ENCODE measurements around the gene RAB29. TPM values are rescaled to one million over a fixed set of nuclear protein-coding genes. Genes with fewer than 3 reads are reported as not detected.

The RAB29 gene
- total and polyA plus RNA-seq, 2 donors (not counting 1 experiment from before 2014, with no cell fraction given) = 34.5 to 35.2 TPM

DNA sequence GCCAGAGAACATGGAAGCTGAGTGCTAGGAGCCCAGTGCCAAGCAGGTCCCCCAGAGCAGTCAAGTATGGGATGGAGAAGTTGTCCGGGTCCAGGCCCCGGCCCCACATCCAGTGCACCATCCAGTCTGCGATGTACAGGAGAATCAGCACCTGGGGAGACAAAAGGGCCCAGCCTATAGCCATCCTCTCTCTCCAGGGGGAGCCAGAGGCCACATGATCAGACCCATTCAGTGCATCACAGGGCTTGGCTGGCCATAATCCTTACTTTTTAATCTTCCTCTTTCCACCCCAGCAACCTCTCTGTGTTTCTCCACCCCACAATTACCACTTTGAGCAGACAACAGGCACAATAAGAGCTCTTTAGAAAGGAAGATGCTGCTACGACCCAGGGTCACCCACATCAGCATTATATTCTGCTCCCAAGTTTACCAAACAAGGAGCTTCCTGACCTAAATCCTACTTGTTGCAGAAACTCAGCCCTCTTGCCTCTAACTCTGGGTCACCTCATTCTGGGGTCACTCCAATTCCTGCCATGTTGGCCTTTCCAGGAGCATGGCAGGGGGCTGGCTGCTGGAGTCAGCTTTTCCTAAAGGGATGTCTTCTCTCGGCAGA is 16.4 kb upstream of the RAB29 start:
- Histone ChIP-seq H3K4me3 (replicated peaks in 1 of 4; ENCODE audit: control extremely low read depth in 1 of 4, insufficient read depth in 1 of 4, low read depth in 3 of 4, low read length in 4 of 4) (no peak overlapping the region), H3K36me3 (ENCODE audit: control insufficient read depth, insufficient read depth, low read length) (peaks cover 3% of the 10 kb centered on the region), H4K20me1 (ENCODE audit: control insufficient read depth, extremely low read depth, insufficient read depth, low read length) (no peaks in the 10 kb centered on the region), H3K27ac (ENCODE audit: insufficient read depth, low read length) (no peak overlapping the region), H3K4me1 (ENCODE audit: control insufficient read depth, extremely low read depth, insufficient read depth, low read length) (no peaks in the 10 kb centered on the region), H2AFZ (ENCODE audit: low read length) (no peak overlapping the region), H3K9me3 (ENCODE audit: control insufficient read depth, insufficient read depth, low read depth, low read length) (no peaks in the 10 kb centered on the region), H3K27me3 (ENCODE audit: control insufficient read depth, insufficient read depth, low read length) (no peaks in the 10 kb centered on the region), H3K79me2 (ENCODE audit: control insufficient read depth, insufficient read depth, low read length) (no peaks in the 10 kb centered on the region), H3K9ac (ENCODE audit: insufficient read depth, low read length) (no peak overlapping the region), H3K4me2 (ENCODE audit: extremely low read depth, insufficient read depth, low read length) (no peak overlapping the region)
- TF ChIP-seq, protein P1, sequence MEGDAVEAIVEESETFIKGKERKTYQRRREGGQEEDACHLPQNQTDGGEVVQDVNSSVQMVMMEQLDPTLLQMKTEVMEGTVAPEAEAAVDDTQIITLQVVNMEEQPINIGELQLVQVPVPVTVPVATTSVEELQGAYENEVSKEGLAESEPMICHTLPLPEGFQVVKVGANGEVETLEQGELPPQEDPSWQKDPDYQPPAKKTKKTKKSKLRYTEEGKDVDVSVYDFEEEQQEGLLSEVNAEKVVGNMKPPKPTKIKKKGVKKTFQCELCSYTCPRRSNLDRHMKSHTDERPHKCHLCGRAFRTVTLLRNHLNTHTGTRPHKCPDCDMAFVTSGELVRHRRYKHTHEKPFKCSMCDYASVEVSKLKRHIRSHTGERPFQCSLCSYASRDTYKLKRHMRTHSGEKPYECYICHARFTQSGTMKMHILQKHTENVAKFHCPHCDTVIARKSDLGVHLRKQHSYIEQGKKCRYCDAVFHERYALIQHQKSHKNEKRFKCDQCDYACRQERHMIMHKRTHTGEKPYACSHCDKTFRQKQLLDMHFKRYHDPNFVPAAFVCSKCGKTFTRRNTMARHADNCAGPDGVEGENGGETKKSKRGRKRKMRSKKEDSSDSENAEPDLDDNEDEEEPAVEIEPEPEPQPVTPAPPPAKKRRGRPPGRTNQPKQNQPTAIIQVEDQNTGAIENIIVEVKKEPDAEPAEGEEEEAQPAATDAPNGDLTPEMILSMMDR (conservative IDR thresholded peaks at IDR 0.05 in 1 of 2, IDR thresholded peaks at IDR 0.05 in 1 of 2; ENCODE audit: low read depth in 1 of 2, low read length in 2 of 2) = peak; percentile 75 to 88
- TF ChIP-seq EZH2 (IDR thresholded peaks at IDR 0.05; ENCODE audit: low read length, missing control alignments) = no peak
- DNase-seq (ENCODE audit: low read depth in 2 of 2) = peak; percentile 21 to 48

DNA sequence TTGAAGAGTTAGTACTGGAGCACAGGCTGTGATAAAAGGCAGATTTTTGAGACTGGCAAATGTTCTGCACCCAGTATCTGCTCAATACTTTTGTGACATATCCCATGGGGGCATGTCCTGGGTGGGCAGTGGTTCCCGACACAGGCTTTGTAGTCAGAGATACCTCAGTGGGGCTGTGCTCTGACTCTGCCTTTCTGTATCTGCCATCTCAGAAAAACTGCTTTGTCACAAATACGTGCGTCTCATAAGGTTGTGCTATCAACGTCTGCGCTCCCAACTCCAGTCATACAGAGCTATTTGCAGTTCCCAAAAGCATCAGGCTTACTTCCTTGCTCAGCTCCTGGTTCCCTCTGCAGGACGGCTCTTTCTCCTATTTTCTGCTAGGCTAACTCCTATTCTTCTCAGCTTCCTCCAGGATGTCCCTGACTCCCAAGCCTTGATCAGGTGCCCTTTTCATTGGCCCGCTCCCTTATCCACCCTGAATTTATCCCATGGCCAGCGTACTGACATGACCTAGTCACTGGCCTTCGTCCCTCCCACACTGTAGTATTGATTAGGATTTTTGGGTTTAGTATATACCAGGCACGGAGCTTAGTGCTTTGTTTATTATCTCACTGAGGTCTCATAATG is 12.1 kb upstream of the RAB29 start:
- no peak for TF ChIP-seq EZH2 (IDR thresholded peaks at IDR 0.05; ENCODE audit: low read length, missing control alignments)
- TF ChIP-seq, protein P1 (conservative IDR thresholded peaks at IDR 0.05 in 1 of 2, IDR thresholded peaks at IDR 0.05 in 1 of 2; ENCODE audit: low read depth in 1 of 2, low read length in 2 of 2) = no peak
- Histone ChIP-seq H3K36me3 (ENCODE audit: control insufficient read depth, insufficient read depth, low read length) (peaks cover 2% of the 10 kb centered on the region), H3K4me3 (replicated peaks in 1 of 4; ENCODE audit: control extremely low read depth in 1 of 4, insufficient read depth in 1 of 4, low read depth in 3 of 4, low read length in 4 of 4) (no peak overlapping the region), H4K20me1 (ENCODE audit: control insufficient read depth, extremely low read depth, insufficient read depth, low read length) (no peaks in the 10 kb centered on the region), H3K9ac (ENCODE audit: insufficient read depth, low read length) (no peak overlapping the region), H3K4me2 (ENCODE audit: extremely low read depth, insufficient read depth, low read length) (no peak overlapping the region), H3K79me2 (ENCODE audit: control insufficient read depth, insufficient read depth, low read length) (no peaks in the 10 kb centered on the region), H3K4me1 (ENCODE audit: control insufficient read depth, extremely low read depth, insufficient read depth, low read length) (no peaks in the 10 kb centered on the region), H3K27ac (ENCODE audit: insufficient read depth, low read length) (no peak overlapping the region), H3K9me3 (ENCODE audit: control insufficient read depth, insufficient read depth, low read depth, low read length) (no peaks in the 10 kb centered on the region), H2AFZ (ENCODE audit: low read length) (no peak overlapping the region), H3K27me3 (ENCODE audit: control insufficient read depth, insufficient read depth, low read length) (no peaks in the 10 kb centered on the region)
- DNase-seq (ENCODE audit: low read depth in 2 of 2) = no peak

DNA sequence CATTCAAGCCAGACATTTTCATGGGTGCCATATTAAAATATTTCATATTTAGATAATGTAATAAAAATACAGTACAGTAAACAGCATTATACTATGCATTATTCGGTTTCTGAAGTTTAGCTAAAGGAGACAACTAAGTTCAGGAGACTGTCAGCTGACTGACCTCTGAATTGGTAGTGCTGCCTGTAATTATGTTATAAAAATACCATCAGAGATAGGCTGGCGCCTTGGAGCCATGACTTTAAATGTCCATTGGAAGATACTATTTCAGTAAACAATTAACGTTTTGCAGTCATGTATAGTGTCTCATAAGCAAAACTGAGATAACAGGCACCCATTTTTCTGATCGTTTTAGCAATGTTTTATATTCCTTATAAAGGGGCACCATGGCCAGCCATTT is 11.3 kb upstream of the RAB29 start:
- Histone ChIP-seq H3K27ac (ENCODE audit: insufficient read depth, low read length) (no peak overlapping the region), H2AFZ (ENCODE audit: low read length) (no peak overlapping the region), H3K9me3 (ENCODE audit: control insufficient read depth, insufficient read depth, low read depth, low read length) (no peaks in the 10 kb centered on the region), H3K36me3 (ENCODE audit: control insufficient read depth, insufficient read depth, low read length) (no peaks in the 10 kb centered on the region), H3K4me3 (replicated peaks in 1 of 4; ENCODE audit: control extremely low read depth in 1 of 4, insufficient read depth in 1 of 4, low read depth in 3 of 4, low read length in 4 of 4) (no peak overlapping the region), H4K20me1 (ENCODE audit: control insufficient read depth, extremely low read depth, insufficient read depth, low read length) (no peaks in the 10 kb centered on the region), H3K4me1 (ENCODE audit: control insufficient read depth, extremely low read depth, insufficient read depth, low read length) (no peaks in the 10 kb centered on the region), H3K79me2 (ENCODE audit: control insufficient read depth, insufficient read depth, low read length) (no peaks in the 10 kb centered on the region), H3K27me3 (ENCODE audit: control insufficient read depth, insufficient read depth, low read length) (no peaks in the 10 kb centered on the region), H3K4me2 (ENCODE audit: extremely low read depth, insufficient read depth, low read length) (no peak overlapping the region), H3K9ac (ENCODE audit: insufficient read depth, low read length) (no peak overlapping the region)
- no peak for DNase-seq (ENCODE audit: low read depth in 2 of 2)
- TF ChIP-seq, protein P1 (conservative IDR thresholded peaks at IDR 0.05 in 1 of 2, IDR thresholded peaks at IDR 0.05 in 1 of 2; ENCODE audit: low read depth in 1 of 2, low read length in 2 of 2) = no peak
- no peak for TF ChIP-seq EZH2 (IDR thresholded peaks at IDR 0.05; ENCODE audit: low read length, missing control alignments)
